ENCODE data around the gene STK32B. TPM values are rescaled to one million over a fixed set of nuclear protein-coding genes. Genes with fewer than 3 reads are reported as not detected.

STK32B gene
- total RNA-seq, 1 donor from 2014 or later: 3.5 TPM

- Mint-ChIP-seq H3K27ac (ENCODE audit: unreplicated experiment) (no peak overlapping the region), H3K36me3 (ENCODE audit: low read depth) (no peaks in the 10 kb centered on the region)
- no peak for DNase-seq (ENCODE audit: low read depth, low spot score)
Observed at GRCh38 chr4:5043579-5043978, 7.7 kb upstream of the STK32B start.

GRCh38 chr4:5044341-5044740 lies 6.9 kb upstream of the STK32B start:
- Mint-ChIP-seq H3K36me3 (ENCODE audit: low read depth) (no peaks in the 10 kb centered on the region), H3K27me3 (ENCODE audit: low read depth) (peaks cover 12% of the 10 kb centered on the region), H3K27ac (ENCODE audit: unreplicated experiment) (no peak overlapping the region), H3K9me3 (peaks cover 2% of the 10 kb centered on the region), H3K4me1 (no peaks in the 10 kb centered on the region), H3K4me3 (no peak overlapping the region)
- no peak for DNase-seq (ENCODE audit: low read depth, low spot score)
- TF ChIP-seq CTCF (conservative IDR thresholded peaks at IDR 0.05): no peak

More at GRCh38 chr4:5043579-5043978, 7.7 kb upstream of the STK32B start:
- H3K4me1 Mint-ChIP-seq: no peaks in the 10 kb centered on the region
- TF ChIP-seq CTCF (conservative IDR thresholded peaks at IDR 0.05): no peak
- peaks cover 12% of the 10 kb centered on the region for H3K27me3 Mint-ChIP-seq (ENCODE audit: low read depth)
- peaks cover 2% of the 10 kb centered on the region for H3K9me3 Mint-ChIP-seq
- no peak overlapping the region for H3K4me3 Mint-ChIP-seq

GRCh38 chr4:5045097-5045496 lies 6.2 kb upstream of the STK32B start:
- H3K27me3 Mint-ChIP-seq (ENCODE audit: low read depth): peaks cover 12% of the 10 kb centered on the region
- TF ChIP-seq CTCF (conservative IDR thresholded peaks at IDR 0.05): no peak
- DNase-seq (ENCODE audit: low read depth, low spot score): no peak

GRCh38 chr4:5048721-5049120 lies 2.6 kb upstream of the STK32B start:
- Mint-ChIP-seq H3K36me3 (ENCODE audit: low read depth) (no peaks in the 10 kb centered on the region), H3K9me3 (peaks cover 2% of the 10 kb centered on the region), H3K4me3 (no peak overlapping the region), H3K27ac (ENCODE audit: unreplicated experiment) (no peak overlapping the region), H3K4me1 (peaks cover 12% of the 10 kb centered on the region), H3K27me3 (ENCODE audit: low read depth) (peaks cover 36% of the 10 kb centered on the region)
- no peak for TF ChIP-seq CTCF (conservative IDR thresholded peaks at IDR 0.05)
- DNase-seq (ENCODE audit: low read depth, low spot score): no peak

More at GRCh38 chr4:5045097-5045496, 6.2 kb upstream of the STK32B start:
- Mint-ChIP-seq H3K4me1 (no peaks in the 10 kb centered on the region), H3K36me3 (ENCODE audit: low read depth) (no peaks in the 10 kb centered on the region), H3K4me3 (no peak overlapping the region), H3K27ac (ENCODE audit: unreplicated experiment) (no peak overlapping the region), H3K9me3 (peaks cover 2% of the 10 kb centered on the region)

- Mint-ChIP-seq H3K4me1 (peaks cover 12% of the 10 kb centered on the region), H3K4me3 (peak overlapping the region; percentile 87), H3K27ac (ENCODE audit: unreplicated experiment) (peak overlapping the region; percentile 83), H3K27me3 (ENCODE audit: low read depth) (peaks cover 27% of the 10 kb centered on the region), H3K36me3 (ENCODE audit: low read depth) (no peaks in the 10 kb centered on the region), H3K9me3 (peaks cover 2% of the 10 kb centered on the region)
- peak; percentile 66 for DNase-seq (ENCODE audit: low read depth, low spot score)
- TF ChIP-seq CTCF (conservative IDR thresholded peaks at IDR 0.05): peak; percentile 81
Observed at GRCh38 chr4:5050520-5051277, 581 bp upstream of the STK32B start.

Data from neural crest cell (in vitro differentiated cells).